ENCODE data around the gene SLC35F4. TPM values are rescaled to one million over a fixed set of nuclear protein-coding genes. Genes with fewer than 3 reads are reported as not detected.

The SLC35F4 gene
- total RNA-seq, 1 experiment from 2014 or later, result not detected

DNA sequence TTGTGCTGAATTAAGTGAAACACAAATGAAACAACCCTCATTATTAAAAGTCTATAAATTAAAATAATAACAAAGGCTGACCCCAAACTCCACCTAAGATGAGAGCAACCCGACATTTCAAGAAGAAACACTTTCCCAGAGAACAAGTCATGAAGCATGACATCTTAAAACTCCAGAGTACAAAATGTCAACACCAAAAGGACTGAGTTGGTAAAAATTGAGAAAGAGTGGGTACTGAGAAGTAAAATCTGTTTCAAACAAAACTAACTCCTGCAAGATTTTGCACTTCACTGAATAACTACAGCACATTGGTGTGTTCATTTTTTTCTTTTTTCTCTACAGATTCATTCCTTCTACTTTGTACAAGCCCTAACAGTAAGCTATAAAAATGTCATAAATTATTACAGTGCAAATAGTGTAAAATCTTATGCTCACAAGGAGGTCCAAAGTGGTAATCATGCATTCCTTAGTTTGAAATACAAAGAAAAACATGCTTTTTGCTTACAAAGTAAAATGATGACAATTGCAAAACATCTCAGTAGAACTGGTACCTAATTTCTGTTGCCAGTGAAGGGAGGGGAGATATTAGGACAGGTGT lies 31.8 kb downstream of the SLC35F4 start:
- ChIA-PET CTCF (no interaction called here), POLR2A (ENCODE audit: low non-redundant PET) (no interaction called here)
- H3K27me3 ChIP-seq (replicated peaks; ENCODE audit: insufficient read depth, low read depth, low read length, poor library complexity), result no peaks in the 10 kb centered on the region
- intact Hi-C loops (cut with micrococcal nuclease; ENCODE audit: unreplicated experiment), result no loop called here
- peaks cover 50% of the 10 kb centered on the region for H3K4me1 ChIP-seq (ENCODE audit: insufficient read depth, low read length, poor library complexity, severe bottlenecking)
- TF ChIP-seq, protein P1, sequence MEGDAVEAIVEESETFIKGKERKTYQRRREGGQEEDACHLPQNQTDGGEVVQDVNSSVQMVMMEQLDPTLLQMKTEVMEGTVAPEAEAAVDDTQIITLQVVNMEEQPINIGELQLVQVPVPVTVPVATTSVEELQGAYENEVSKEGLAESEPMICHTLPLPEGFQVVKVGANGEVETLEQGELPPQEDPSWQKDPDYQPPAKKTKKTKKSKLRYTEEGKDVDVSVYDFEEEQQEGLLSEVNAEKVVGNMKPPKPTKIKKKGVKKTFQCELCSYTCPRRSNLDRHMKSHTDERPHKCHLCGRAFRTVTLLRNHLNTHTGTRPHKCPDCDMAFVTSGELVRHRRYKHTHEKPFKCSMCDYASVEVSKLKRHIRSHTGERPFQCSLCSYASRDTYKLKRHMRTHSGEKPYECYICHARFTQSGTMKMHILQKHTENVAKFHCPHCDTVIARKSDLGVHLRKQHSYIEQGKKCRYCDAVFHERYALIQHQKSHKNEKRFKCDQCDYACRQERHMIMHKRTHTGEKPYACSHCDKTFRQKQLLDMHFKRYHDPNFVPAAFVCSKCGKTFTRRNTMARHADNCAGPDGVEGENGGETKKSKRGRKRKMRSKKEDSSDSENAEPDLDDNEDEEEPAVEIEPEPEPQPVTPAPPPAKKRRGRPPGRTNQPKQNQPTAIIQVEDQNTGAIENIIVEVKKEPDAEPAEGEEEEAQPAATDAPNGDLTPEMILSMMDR (conservative IDR thresholded peaks at IDR 0.05; ENCODE audit: low read depth, low read length), result no peak
- no peak for TF ChIP-seq EZH2 (IDR thresholded peaks at IDR 0.05; ENCODE audit: borderline replicate concordance, low read depth, low read length, poor library complexity, severe bottlenecking)
- no peak overlapping the region for H3K4me3 ChIP-seq (ENCODE audit: low read depth, low read length, poor library complexity, severe bottlenecking)
- no peak for DNase-seq (ENCODE audit: low spot score)
- BruUV-seq (replicated peaks), result no TSS peak
- H3K36me3 ChIP-seq (ENCODE audit: insufficient read depth, low read length, poor library complexity, severe bottlenecking), result no peaks in the 10 kb centered on the region
- H3K27ac ChIP-seq (ENCODE audit: low read depth, low read length, poor library complexity, severe bottlenecking), result peak overlapping the region; percentile 10
- H3K9me3 ChIP-seq (ENCODE audit: low read depth, low read length, poor library complexity, severe bottlenecking), result no peaks in the 10 kb centered on the region

DNA sequence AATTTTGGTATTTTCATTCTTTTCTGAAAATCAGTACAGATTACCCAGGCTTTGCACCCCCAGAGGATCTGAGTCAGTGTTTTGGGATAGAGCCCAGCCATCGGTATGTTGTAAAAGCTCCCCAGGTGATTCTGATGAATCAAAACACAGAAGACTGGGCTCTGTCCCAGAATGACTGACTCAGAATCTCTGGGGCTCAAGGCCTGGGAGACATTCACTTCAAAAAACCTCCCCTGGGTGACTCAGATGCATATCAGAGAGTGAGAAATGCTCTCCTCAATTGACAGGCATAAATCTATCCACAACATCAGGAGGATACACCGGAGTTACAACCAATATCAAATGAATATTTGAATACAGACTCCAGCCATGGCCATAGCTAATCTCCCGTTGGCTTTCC lies 32.6 kb downstream of the SLC35F4 start:
- Histone ChIP-seq H3K4me3 (ENCODE audit: low read depth, low read length, poor library complexity, severe bottlenecking) (no peak overlapping the region), H3K9me3 (ENCODE audit: low read depth, low read length, poor library complexity, severe bottlenecking) (no peaks in the 10 kb centered on the region), H3K36me3 (ENCODE audit: insufficient read depth, low read length, poor library complexity, severe bottlenecking) (no peaks in the 10 kb centered on the region), H3K27ac (ENCODE audit: low read depth, low read length, poor library complexity, severe bottlenecking) (peak overlapping the region; percentile 10), H3K27me3 (replicated peaks; ENCODE audit: insufficient read depth, low read depth, low read length, poor library complexity) (no peaks in the 10 kb centered on the region), H3K4me1 (ENCODE audit: insufficient read depth, low read length, poor library complexity, severe bottlenecking) (peaks cover 50% of the 10 kb centered on the region)
- POLR2A ChIA-PET (ENCODE audit: low non-redundant PET), result no interaction called here
- intact Hi-C loops (cut with micrococcal nuclease; ENCODE audit: unreplicated experiment), result no loop called here
- CTCF ChIA-PET, result no interaction called here
- no peak for TF ChIP-seq EZH2 (IDR thresholded peaks at IDR 0.05; ENCODE audit: borderline replicate concordance, low read depth, low read length, poor library complexity, severe bottlenecking)
- TF ChIP-seq, protein P1 (conservative IDR thresholded peaks at IDR 0.05; ENCODE audit: low read depth, low read length), result no peak
- BruUV-seq (replicated peaks), result no TSS peak
- DNase-seq (ENCODE audit: low spot score), result peak; percentile 87

DNA sequence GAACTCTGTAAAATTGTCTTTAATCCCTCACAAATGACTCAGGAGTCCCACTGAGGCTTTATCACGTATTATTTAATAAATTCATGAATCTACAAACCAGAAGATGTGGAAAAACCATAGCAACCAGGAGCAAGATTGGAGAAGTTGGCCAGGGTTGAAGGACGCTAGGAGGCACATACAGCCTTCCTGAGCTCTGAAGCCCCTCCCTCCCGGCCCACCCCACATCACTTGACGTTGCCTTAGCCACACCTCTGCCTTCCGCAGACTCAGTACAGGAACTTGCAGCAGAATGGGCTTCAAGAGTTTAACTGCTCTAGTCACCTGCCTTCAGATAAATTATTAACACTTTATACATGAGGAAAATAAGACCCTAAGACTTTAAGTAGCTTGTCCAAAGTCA lies 33.9 kb downstream of the SLC35F4 start:
- peak; percentile 90 for DNase-seq (ENCODE audit: low spot score)
- H3K4me3 ChIP-seq (ENCODE audit: low read depth, low read length, poor library complexity, severe bottlenecking), result no peak overlapping the region
- H3K9me3 ChIP-seq (ENCODE audit: low read depth, low read length, poor library complexity, severe bottlenecking), result no peaks in the 10 kb centered on the region
- H3K27ac ChIP-seq (ENCODE audit: low read depth, low read length, poor library complexity, severe bottlenecking), result peak overlapping the region; percentile 53
- intact Hi-C loops (cut with micrococcal nuclease; ENCODE audit: unreplicated experiment), result no loop called here
- no TSS peak for BruUV-seq (replicated peaks)
- H3K4me1 ChIP-seq (ENCODE audit: insufficient read depth, low read length, poor library complexity, severe bottlenecking), result peaks cover 50% of the 10 kb centered on the region
- no peaks in the 10 kb centered on the region for H3K36me3 ChIP-seq (ENCODE audit: insufficient read depth, low read length, poor library complexity, severe bottlenecking)
- no peaks in the 10 kb centered on the region for H3K27me3 ChIP-seq (replicated peaks; ENCODE audit: insufficient read depth, low read depth, low read length, poor library complexity)
- TF ChIP-seq EZH2 (IDR thresholded peaks at IDR 0.05; ENCODE audit: borderline replicate concordance, low read depth, low read length, poor library complexity, severe bottlenecking), result no peak
- TF ChIP-seq, protein P1 (conservative IDR thresholded peaks at IDR 0.05; ENCODE audit: low read depth, low read length), result peak; percentile 31; the same call in 1 of the 2 replicates
- CTCF ChIA-PET, result no interaction called here
- POLR2A ChIA-PET (ENCODE audit: low non-redundant PET), result no interaction called here
